Smooth muscle cell (in vitro differentiated cells): ENCODE data around the gene MRTO4. TPM values are rescaled to one million over a fixed set of nuclear protein-coding genes. Genes with fewer than 3 reads are reported as not detected.
"Not testable (repeated sequence)": the region's sequence is repeated elsewhere in the genome, so short reads cannot be mapped to it uniquely, and the experiment has no call there.

Experiments used
- DNase-seq: peaks from one replicate; lab custom pipeline; 2025; ENCODE audit not compliant: unreplicated experiment; lab: John Stamatoyannopoulos, UW
- H2AFZ ChIP-seq: fragments of 200-600 bp; sonication (generic); 2 replicates; pipeline ENCODE4 v1.6.0; 2016; ENCODE audit warnings: antibody characterized with exemption, low read depth, mild to moderate bottlenecking
- H3F3A ChIP-seq: fragments of 200-600 bp; sonication (generic); 2 replicates; pipeline ENCODE4 v1.6.0; 2017; ENCODE audit warnings: antibody characterized with exemption, low read depth
- H3K27ac ChIP-seq: fragments of 200-600 bp; sonication (generic); 2 replicates; pipeline ENCODE4 v1.5.1; 2016; ENCODE audit warnings: low read depth, mild to moderate bottlenecking
- H3K27me3 ChIP-seq: fragments of 200-600 bp; sonication (generic); 2 replicates; pipeline ENCODE4 v1.6.1; 2016; ENCODE audit warnings: low read depth, mild to moderate bottlenecking
- H3K36me3 ChIP-seq: fragments of 200-600 bp; sonication (generic); 2 replicates; pipeline ENCODE4 v1.5.1; 2016; ENCODE audit warnings: low read depth
- H3K4me1 ChIP-seq: fragments of 200-600 bp; sonication (generic); 2 replicates; pipeline ENCODE4 v1.5.1; 2016; ENCODE audit warnings: low read depth
- H3K4me2 ChIP-seq: fragments of 200-600 bp; sonication (generic); 2 replicates; pipeline ENCODE4 v1.6.0; 2016; ENCODE audit warnings: mild to moderate bottlenecking
- H3K4me3 ChIP-seq: fragments of 200-600 bp; sonication (generic); 2 replicates; pipeline ENCODE4 v1.5.1; 2016; ENCODE audit warnings: mild to moderate bottlenecking
- H3K79me2 ChIP-seq: fragments of 200-600 bp; sonication (generic); 2 replicates; pipeline ENCODE4 v1.6.0; 2016; ENCODE audit warnings: low read depth, mild to moderate bottlenecking
- H3K9ac ChIP-seq: fragments of 200-600 bp; sonication (generic); 2 replicates; pipeline ENCODE4 v1.6.0; 2016; ENCODE audit warnings: low read depth
- H3K9me3 ChIP-seq: fragments of 200-600 bp; sonication (generic); replicated peaks from 2 replicates; pipeline ENCODE4 v1.5.1; 2016; ENCODE audit warnings: low read depth
- H4K20me1 ChIP-seq: fragments of 200-600 bp; sonication (generic); 2 replicates; pipeline ENCODE4 v1.6.0; 2016; ENCODE audit warnings: low read depth
- CTCF ChIP-seq: fragments of 200-600 bp; sonication (generic); IDR thresholded peaks from 2 replicates; pipeline ENCODE4 v1.5.1; 2017; ENCODE audit warnings: borderline replicate concordance, mild to moderate bottlenecking, antibody characterized with exemption; ENCODE audit not compliant: insufficient read depth, poor library complexity, severe bottlenecking
- WGBS: methylation state at CpG from one replicate; pipeline ENCODE4 v1.1.7; 2016; ENCODE audit warnings: low lambda C conversion rate; 5-methylcytosine and 5-hydroxymethylcytosine counted together
- polyA plus RNA-seq: library from polyadenylated mRNA; unstranded; fragments of >200 nt; fragmentation: Nextera tagmentation; extraction: Ambion mirVana; gene quantifications from 2 replicates; pipeline ENCODE4 v1.2.1, GENCODE V29; 2016
- total RNA-seq: library from RNA; depleted of rRNA; stranded (reverse); fragments of >200 nt; gene quantifications from 2 replicates; pipeline ENCODE4 v1.2.3, GENCODE V29; 2014

MRTO4 gene
- total and polyA plus RNA-seq, 2 experiments from 2014 or later: 16.8 to 25.1 TPM

DNA sequence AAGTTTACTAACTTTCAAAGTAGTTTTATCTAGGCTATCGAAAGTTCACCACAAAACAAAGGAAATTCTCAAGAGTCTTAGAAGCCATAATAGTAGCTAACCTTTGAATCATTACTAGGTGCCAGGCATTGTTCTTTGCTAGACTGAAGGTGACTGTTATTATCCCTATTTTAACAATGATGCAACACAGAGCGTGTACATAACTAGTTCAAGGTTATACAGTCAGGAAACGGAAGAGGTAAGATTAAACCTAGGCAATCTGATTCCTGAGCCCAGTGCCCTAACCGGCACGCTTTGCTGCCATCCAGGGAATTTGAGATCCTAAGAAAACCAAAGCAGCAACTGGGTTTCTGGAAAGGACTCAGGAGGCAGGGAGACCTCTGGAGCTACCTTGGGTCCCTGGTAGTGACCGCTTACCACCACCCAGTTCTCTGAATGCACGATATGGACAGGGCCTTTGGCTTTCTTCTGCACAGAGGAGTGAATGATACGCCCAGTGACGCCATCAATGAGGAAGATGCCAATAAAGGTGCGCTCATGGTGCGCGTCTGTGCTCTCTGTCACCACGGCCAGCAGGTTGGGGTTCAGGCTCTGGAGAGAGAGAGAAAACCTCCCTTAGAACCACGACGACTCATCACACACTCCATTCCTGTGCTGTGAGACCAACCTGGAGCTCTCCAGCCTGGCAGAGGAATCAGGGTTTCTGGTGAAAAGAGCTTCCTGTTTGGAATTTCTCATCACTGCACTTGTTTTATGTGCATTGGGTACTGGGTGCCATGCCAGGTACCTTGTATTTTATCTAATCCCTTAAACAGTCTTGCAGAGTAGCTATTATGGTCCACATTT is 28.4 kb upstream of the MRTO4 start:
- no peak for DNase-seq

DNA sequence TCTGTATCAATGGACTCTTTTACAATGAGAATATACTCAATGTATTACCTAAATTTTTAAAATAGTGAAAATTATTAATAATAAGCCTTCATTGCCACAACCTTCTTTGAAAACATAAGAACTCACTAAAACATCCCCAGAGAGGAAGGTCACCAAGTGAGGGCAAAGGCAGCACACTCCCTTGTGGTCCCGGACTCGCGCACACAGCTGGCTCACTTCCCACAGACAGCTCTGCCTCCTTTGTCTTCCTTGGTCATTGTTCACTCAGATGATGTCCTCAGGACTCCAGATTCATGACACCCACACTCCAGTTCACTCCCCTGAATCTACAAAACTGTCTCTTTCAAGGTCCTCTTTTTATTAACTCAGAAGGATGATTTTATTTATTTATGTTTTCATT is 22.4 kb upstream of the MRTO4 start:
- Histone ChIP-seq H4K20me1 (no peaks in the 10 kb centered on the region), H3K27ac (no peak overlapping the region), H3K4me3 (no peak overlapping the region), H3K4me1 (no peaks in the 10 kb centered on the region), H3K4me2 (no peak overlapping the region), H3K79me2 (no peaks in the 10 kb centered on the region), H3K9me3 (no peaks in the 10 kb centered on the region), H3K27me3 (no peaks in the 10 kb centered on the region), H2AFZ (no peak overlapping the region), H3K9ac (no peak overlapping the region), H3F3A (no peaks in the 10 kb centered on the region), H3K36me3 (peaks cover 25% of the 10 kb centered on the region)
- WGBS: 100% methylated on average over 3 of the region's 3 CpGs
- no peak for DNase-seq
- no peak for TF ChIP-seq CTCF

More for the DNA sequence above, 28.4 kb upstream of the MRTO4 start:
- H3K4me1 ChIP-seq: no peaks in the 10 kb centered on the region
- peaks cover 16% of the 10 kb centered on the region for H4K20me1 ChIP-seq
- H3K27me3 ChIP-seq: no peaks in the 10 kb centered on the region
- H3F3A ChIP-seq: no peaks in the 10 kb centered on the region
- no peak for TF ChIP-seq CTCF
- no peak overlapping the region for H3K4me2 ChIP-seq
- no peak overlapping the region for H3K4me3 ChIP-seq
- H3K36me3 ChIP-seq: peaks cover 3% of the 10 kb centered on the region
- WGBS: 91% methylated on average over 15 of the region's 15 CpGs
- H3K9ac ChIP-seq: no peak overlapping the region
- no peaks in the 10 kb centered on the region for H3K9me3 ChIP-seq
- no peaks in the 10 kb centered on the region for H3K79me2 ChIP-seq
- H3K27ac ChIP-seq: no peak overlapping the region
- no peak overlapping the region for H2AFZ ChIP-seq

- Histone ChIP-seq H3K9me3 (no peaks in the 10 kb centered on the region), H3K27ac (no peak overlapping the region)
These were observed 21.7 kb upstream of the MRTO4 start for GRCh38 chr1:19229828-19230325.

DNA sequence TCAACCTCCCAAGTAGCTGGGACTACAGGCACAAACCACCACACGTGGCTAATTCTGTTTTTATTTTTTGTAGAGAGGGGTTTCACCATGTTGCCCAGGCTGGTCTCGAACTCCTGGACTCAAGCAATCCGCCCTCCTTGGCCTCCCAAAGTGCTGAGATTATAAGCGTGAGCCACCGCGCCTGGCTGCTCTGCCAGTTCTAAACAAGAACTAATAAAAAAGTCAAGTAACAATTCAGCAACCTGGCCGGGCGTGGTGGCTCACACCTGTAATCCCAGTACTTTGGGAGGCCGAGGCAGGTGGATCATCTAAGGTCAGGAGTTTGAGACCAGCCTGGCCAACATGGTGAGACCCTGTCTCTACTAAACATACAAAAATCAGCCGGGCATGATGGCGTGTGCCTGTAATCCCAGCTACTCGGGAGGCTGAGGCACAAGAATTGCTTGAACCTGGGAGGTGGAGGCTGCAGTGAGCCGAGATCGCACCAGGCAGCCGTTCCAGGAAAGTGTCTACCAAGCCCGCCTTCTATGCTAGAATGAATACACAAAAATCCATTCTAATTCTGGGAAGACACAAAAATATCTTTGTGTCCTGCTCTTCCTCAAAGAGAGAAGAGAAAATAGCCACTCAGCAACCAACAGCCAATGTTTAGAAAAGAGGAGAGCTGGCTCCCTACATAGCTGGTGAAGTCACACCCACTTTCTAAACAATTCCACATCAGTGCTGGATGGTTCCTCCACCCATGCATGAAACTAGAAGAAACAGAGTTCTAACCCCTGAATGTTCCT is 19.7 kb upstream of the MRTO4 start:
- not testable (repeated sequence) for H3F3A ChIP-seq, H3K79me2 ChIP-seq, H3K27me3 ChIP-seq, H3K27ac ChIP-seq, H3K9me3 ChIP-seq, DNase-seq, H3K4me1 ChIP-seq, H4K20me1 ChIP-seq, H3K9ac ChIP-seq, H2AFZ ChIP-seq, H3K4me2 ChIP-seq, H3K4me3 ChIP-seq
- 97% methylated on average over 16 of the region's 16 CpGs for WGBS
- peaks cover 25% of the 10 kb centered on the region for H3K36me3 ChIP-seq

More at GRCh38 chr1:19229828-19230325, 21.7 kb upstream of the MRTO4 start:
- no peak overlapping the region for H3K9ac ChIP-seq
- H2AFZ ChIP-seq: no peak overlapping the region
- no peaks in the 10 kb centered on the region for H3F3A ChIP-seq
- H3K4me3 ChIP-seq: no peak overlapping the region
- DNase-seq: no peak
- TF ChIP-seq CTCF: no peak
- no peak overlapping the region for H3K4me2 ChIP-seq
- H3K36me3 ChIP-seq: peaks cover 25% of the 10 kb centered on the region
- no peaks in the 10 kb centered on the region for H4K20me1 ChIP-seq
- no peaks in the 10 kb centered on the region for H3K79me2 ChIP-seq
- 95% methylated on average over 6 of the region's 6 CpGs for WGBS
- H3K27me3 ChIP-seq: no peaks in the 10 kb centered on the region
- H3K4me1 ChIP-seq: no peaks in the 10 kb centered on the region
